Subcutaneous adipose tissue (tissue), 4 donors: ENCODE measurements around the gene OR10A5. TPM values are rescaled to one million over a fixed set of nuclear protein-coding genes. Genes with fewer than 3 reads are reported as not detected.

Experiments used
- CTCF ChIP-seq: fragments of 450-650 bp; IDR thresholded peaks from one replicate; pipeline ENCODE4 v1.5.1; 2016; ENCODE audit warnings: low read depth, mild to moderate bottlenecking, control low read depth, antibody characterized with exemption, moderate library complexity
- total RNA-seq, 4 donors: library from RNA; depleted of rRNA; stranded (reverse); fragments of >200 nt; gene quantifications; one replicate each; pipeline ENCODE4 v1.1.0, GENCODE V29; 2016

OR10A5 gene
- total RNA-seq, 4 donors from 2014 or later, result not detected

- no peak for TF ChIP-seq CTCF
Observed at GRCh38 chr11:6850526-6850925, 5.0 kb downstream of the OR10A5 start.

GRCh38 chr11:6855971-6856541 is 10.6 kb downstream of the OR10A5 start:
- no peak for TF ChIP-seq CTCF

DNA sequence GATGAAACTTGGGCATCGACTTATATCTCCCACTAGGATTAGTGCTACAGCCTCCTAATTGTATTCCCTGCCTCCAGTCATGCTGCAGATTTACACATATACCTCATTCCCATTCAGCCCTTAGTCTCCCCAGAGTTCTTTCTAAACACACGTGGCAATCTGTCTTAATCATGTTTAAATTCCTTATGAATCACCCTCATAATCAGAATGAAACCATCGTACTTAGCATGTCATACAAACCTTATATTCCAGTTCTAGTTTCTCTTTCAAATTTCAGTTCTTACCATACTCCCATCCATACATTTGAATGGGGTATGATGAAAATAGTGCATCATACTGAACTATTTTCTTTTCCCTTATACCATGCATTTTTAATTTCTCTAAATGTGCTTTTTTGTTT is 11.4 kb downstream of the OR10A5 start:
- no peak for TF ChIP-seq CTCF

DNA sequence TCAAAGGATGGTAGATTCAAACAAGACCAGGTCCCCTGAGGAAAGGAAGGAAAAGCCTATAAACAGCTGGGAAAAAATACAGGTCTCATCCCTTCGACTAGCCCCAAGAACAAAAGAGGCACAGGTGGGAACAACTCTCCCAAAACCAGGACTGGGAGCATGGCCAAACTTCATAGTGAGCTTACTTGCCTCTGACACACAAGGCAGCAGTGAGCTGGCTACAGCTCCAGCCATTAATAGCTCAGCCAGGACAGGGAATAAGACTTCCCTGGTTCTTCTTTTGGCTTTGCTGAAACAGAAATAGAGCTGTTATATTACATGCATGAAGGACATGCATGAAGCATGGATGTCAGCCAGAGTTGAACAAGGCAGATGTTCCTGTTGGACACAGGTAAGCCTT is 17.5 kb downstream of the OR10A5 start, which contains the start of gene OR10A2:
Gene OR10A2 (plus strand): TSS at position 97 of the 400 bp plus-strand sequence. CDS start 6,698 bp downstream, outside the sequence.
- TF ChIP-seq CTCF, result no peak

DNA sequence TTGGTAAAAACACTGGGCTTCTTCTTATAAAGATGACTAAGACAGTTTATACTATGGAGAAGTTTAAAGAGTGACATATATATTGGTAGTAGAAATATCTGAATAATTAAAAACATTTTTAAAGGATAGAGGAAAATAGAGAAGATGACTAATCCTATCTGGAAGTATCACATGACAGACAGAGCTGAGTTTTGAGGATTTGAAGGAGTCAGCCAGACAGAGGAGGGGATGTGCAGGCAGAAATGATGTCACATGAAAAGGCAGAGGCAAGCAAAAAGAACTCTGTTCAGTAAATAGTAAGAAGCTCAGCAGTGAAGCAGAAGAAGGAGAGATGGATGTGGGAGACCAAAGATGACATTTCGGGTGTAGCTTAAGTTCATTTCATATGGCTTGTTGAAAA is 19.0 kb downstream of the OR10A5 start:
- no peak for TF ChIP-seq CTCF

DNA sequence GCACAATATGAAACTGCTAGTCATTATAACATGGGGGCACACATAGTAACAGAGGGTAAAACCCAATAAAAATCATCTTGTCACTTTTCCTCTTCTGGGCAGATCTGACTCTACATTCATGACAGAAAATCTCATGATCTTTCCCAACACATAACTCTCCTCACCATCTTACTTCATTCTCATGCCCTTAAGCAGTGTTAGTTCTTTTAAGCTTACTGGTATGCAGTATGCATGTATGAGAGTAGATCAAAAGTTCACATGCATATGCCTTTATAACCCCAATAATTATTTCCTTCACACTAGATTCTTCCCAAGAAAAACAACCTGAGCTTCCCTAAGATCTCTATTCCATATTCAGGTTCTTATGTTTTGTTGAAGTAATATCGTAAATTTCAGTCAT is 25.8 kb downstream of the OR10A5 start:
- TF ChIP-seq CTCF, result no peak

- no peak for TF ChIP-seq CTCF
Observed at GRCh38 chr11:6875761-6876160, 30.3 kb downstream of the OR10A5 start.
